BJ (cell line): Measurements from ENCODE around the gene KY. TPM values are rescaled to one million over a fixed set of nuclear protein-coding genes. Genes with fewer than 3 reads are reported as not detected.

Source experiments
- CTCF ChIA-PET: fragments of 350-600 bp; formaldehyde crosslinking; extraction: SDS; loops from one replicate; lab custom pipeline; 2021; ENCODE audit warnings: antibody characterized with exemption, inconsistent platforms; lab: Yijun Ruan, JAX
- POLR2A ChIA-PET: fragments of 300-600 bp; sonication (Branson Sonifier 250); formaldehyde crosslinking; extraction: SDS; loops from one replicate; lab custom pipeline; 2021; ENCODE audit warnings: antibody characterized with exemption; lab: Charles Lee
- DNase-seq: peaks from one replicate; pipeline ENCODE4 v3.0.0-alpha.2; 2011; ENCODE audit warnings: low read depth
- H3K27me3 ChIP-seq: 2 replicates; pipeline ENCODE4 v1.6.0; 2011; ENCODE audit warnings: low read length; ENCODE audit not compliant: control insufficient read depth, insufficient read depth
- H3K36me3 ChIP-seq: 2 replicates; pipeline ENCODE4 v1.5.1; 2011; ENCODE audit warnings: low read length; ENCODE audit not compliant: control insufficient read depth, insufficient read depth
- H3K4me3 ChIP-seq: 2 replicates; pipeline ENCODE4 v1.5.1; 2011; ENCODE audit warnings: low read depth, mild to moderate bottlenecking, control low read depth, low read length
- CTCF ChIP-seq: IDR thresholded peaks from 2 replicates; pipeline ENCODE4 v1.5.1; 2011; ENCODE audit warnings: low read depth, mild to moderate bottlenecking, control low read depth, inconsistent platforms, low read length, moderate library complexity; ENCODE audit not compliant: insufficient read depth
- polyA plus RNA-seq: library from polyadenylated mRNA; depleted of rRNA; stranded (reverse); fragments of >200 nt; gene quantifications from 2 replicates; pipeline ENCODE4 v1.2.3, GENCODE V29; 2011

Gene KY
- polyA plus RNA-seq, 1 experiment, result 0.05 TPM

- POLR2A ChIA-PET, result no interaction called here
- H3K36me3 ChIP-seq, result peaks cover 2% of the 10 kb centered on the region; the same call in 1 of the 2 replicates
- no peak for TF ChIP-seq CTCF
- H3K4me3 ChIP-seq, result no peak overlapping the region
- CTCF ChIA-PET, result no interaction called here
- no peaks in the 10 kb centered on the region for H3K27me3 ChIP-seq
- no peak for DNase-seq
Measured at GRCh38 chr3:134568790-134569189, 82.0 kb downstream of the KY start.

GRCh38 chr3:134567605-134568004 lies 83.2 kb downstream of the KY start:
- DNase-seq, result no peak
- CTCF ChIA-PET, result no interaction called here

GRCh38 chr3:134564991-134565390 lies 85.8 kb downstream of the KY start:
- no peak overlapping the region for H3K4me3 ChIP-seq
- ChIA-PET POLR2A (no interaction called here), CTCF (no interaction called here)
- no peak for TF ChIP-seq CTCF
- no peak for DNase-seq
- no peaks in the 10 kb centered on the region for H3K27me3 ChIP-seq
- H3K36me3 ChIP-seq, result peaks cover 4% of the 10 kb centered on the region

More at GRCh38 chr3:134567605-134568004, 83.2 kb downstream of the KY start:
- POLR2A ChIA-PET, result no interaction called here
- H3K4me3 ChIP-seq, result no peak overlapping the region
- no peak for TF ChIP-seq CTCF
- no peaks in the 10 kb centered on the region for H3K27me3 ChIP-seq
- peaks cover 3% of the 10 kb centered on the region; the same call in 1 of the 2 replicates for H3K36me3 ChIP-seq

GRCh38 chr3:134563601-134564000 lies 87.2 kb downstream of the KY start:
- no peak for TF ChIP-seq CTCF
- DNase-seq, result no peak
- Histone ChIP-seq H3K36me3 (peaks cover 8% of the 10 kb centered on the region), H3K4me3 (no peak overlapping the region), H3K27me3 (no peaks in the 10 kb centered on the region)
- CTCF ChIA-PET, result interaction anchor here (1.0 kb wide), 1 partner anchor 38 kb away, joined by 3 read pairs; no protein-coding TSS in a partner anchor
- POLR2A ChIA-PET, result no interaction called here

GRCh38 chr3:134562055-134562454 lies 88.8 kb downstream of the KY start:
- ChIA-PET POLR2A (no interaction called here), CTCF (no interaction called here)
- H3K4me3 ChIP-seq, result no peak overlapping the region
- TF ChIP-seq CTCF, result no peak
- DNase-seq, result no peak
- H3K27me3 ChIP-seq, result no peaks in the 10 kb centered on the region
- peaks cover 8% of the 10 kb centered on the region for H3K36me3 ChIP-seq
